ENCODE measurements around the gene SBSN.

The SBSN gene

GRCh38 chr19:35553385-35554000 is 25.4 kb upstream of the SBSN start:
- no peak for DNase-seq

- DNase-seq, result no peak
Observed at GRCh38 chr19:35552534-35553384, 24.6 kb upstream of the SBSN start.

GRCh38 chr19:35551091-35551810 is 23.1 kb upstream of the SBSN start:
- DNase-seq, result no peak

- DNase-seq, result no peak
Observed at GRCh38 chr19:35549879-35550523, 21.9 kb upstream of the SBSN start.

- peak; percentile 28 for DNase-seq
Observed at GRCh38 chr19:35549174-35549788, 21.2 kb upstream of the SBSN start.

- DNase-seq, result no peak
Observed at GRCh38 chr19:35546532-35546931, 18.4 kb upstream of the SBSN start.

- DNase-seq, result no peak
Observed at GRCh38 chr19:35545855-35546381, 17.8 kb upstream of the SBSN start.

- peak; percentile 13 for DNase-seq
Observed at GRCh38 chr19:35545001-35545854, 17.1 kb upstream of the SBSN start, which contains the start of gene TMEM147. Gene TMEM147 (plus strand): TSS chr19:35545626. CDS start chr19:35545740, 114 bp downstream.

- DNase-seq, result no peak
Observed at GRCh38 chr19:35544110-35544802, 16.1 kb upstream of the SBSN start.

- no peak for DNase-seq
Observed at GRCh38 chr19:35543280-35544109, 15.4 kb upstream of the SBSN start.

GRCh38 chr19:35542209-35542608 is 14.1 kb upstream of the SBSN start:
- DNase-seq, result no peak

- DNase-seq, result no peak
Observed at GRCh38 chr19:35540356-35540927, 12.3 kb upstream of the SBSN start.

GRCh38 chr19:35539850-35540249 is 11.7 kb upstream of the SBSN start:
- no peak for DNase-seq

GRCh38 chr19:35539314-35539713 is 11.2 kb upstream of the SBSN start:
- no peak for DNase-seq

- no peak for DNase-seq
Observed at GRCh38 chr19:35534803-35535480, 6.8 kb upstream of the SBSN start.

GRCh38 chr19:35533822-35534392 is 5.8 kb upstream of the SBSN start:
- DNase-seq, result no peak

GRCh38 chr19:35533201-35533821 is 5.2 kb upstream of the SBSN start, which contains the start of gene GAPDHS:
Gene GAPDHS (plus strand): TSS chr19:35533456. CDS start chr19:35533528, 72 bp downstream.
- no peak for DNase-seq

GRCh38 chr19:35531291-35531690 is 3.2 kb upstream of the SBSN start:
- no peak for DNase-seq

All from NCI-H2029 treated with DMSO at 0.1 percent for 48 hours (cell line).